Neural cell (in vitro differentiated cells): ENCODE results near the gene USP27X.

ENCODE experiments used
- EP300 ChIP-seq: fragments of 450-650 bp; conservative IDR thresholded peaks from 2 replicates; pipeline ENCODE4 v1.6.1; 2014; ENCODE audit warnings: antibody characterized with exemption, mild to moderate bottlenecking, moderate library complexity; ENCODE audit not compliant: poor library complexity, severe bottlenecking
- EZH2 ChIP-seq: fragments of 200-600, 300-800 bp; shearing (Covaris generic), sonication (generic); IDR thresholded peaks from 2 replicates; pipeline ENCODE4 v1.6.1; 2014; ENCODE audit warnings: antibody characterized with exemption, low read length, borderline replicate concordance, mild to moderate bottlenecking; ENCODE audit not compliant: insufficient read depth, poor library complexity, severe bottlenecking
- MXI1 ChIP-seq: fragments of 450-650 bp; conservative IDR thresholded peaks from 2 replicates; pipeline ENCODE4 v1.6.1; 2014; ENCODE audit warnings: antibody characterized with exemption, mild to moderate bottlenecking; ENCODE audit not compliant: poor library complexity, severe bottlenecking
- POLR2AphosphoS5 ChIP-seq: IDR thresholded peaks from 2 replicates; pipeline ENCODE4 v1.6.1; 2012
- RAD21 ChIP-seq: fragments of 450-650 bp; conservative IDR thresholded peaks from 2 replicates; pipeline ENCODE4 v1.6.1; 2014; ENCODE audit warnings: antibody characterized with exemption, mild to moderate bottlenecking, moderate library complexity
- TAF1 ChIP-seq: IDR thresholded peaks from 2 replicates; pipeline ENCODE4 v1.6.1; 2012; ENCODE audit warnings: low read depth
- TF ChIP-seq, protein P1 (sequence below): fragments of 450-650 bp; IDR thresholded peaks from 2 replicates; pipeline ENCODE4 v1.5.1; 2014; ENCODE audit warnings: antibody characterized with exemption, mild to moderate bottlenecking, moderate library complexity; ENCODE audit not compliant: poor library complexity, severe bottlenecking
- TF ChIP-seq, protein P2 (sequence below): IDR thresholded peaks from 2 replicates; pipeline ENCODE4 v1.6.1; 2012; ENCODE audit warnings: borderline replicate concordance

DNA sequence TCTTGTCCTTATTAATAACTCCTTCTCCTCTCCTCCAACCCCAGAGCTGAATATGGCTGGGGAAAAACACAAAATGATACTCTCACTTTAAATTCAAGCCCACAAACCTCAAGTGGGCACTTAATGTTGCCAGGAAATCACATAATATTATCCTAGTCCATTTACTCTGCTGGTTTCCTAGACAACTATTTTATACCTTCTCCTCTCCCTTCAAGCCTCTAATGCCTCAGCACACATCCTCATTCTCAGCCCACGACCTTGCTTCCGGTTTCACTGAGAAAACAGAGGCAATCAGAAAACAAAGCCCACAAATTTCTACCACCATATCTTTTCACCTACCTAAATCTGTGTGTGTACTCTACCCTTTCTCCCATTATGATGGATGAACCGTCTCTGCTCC lies 31.1 kb downstream of the USP27X start:
- TF ChIP-seq EP300 (no peak), MXI1 (no peak), EZH2 (no peak), TAF1 (no peak), RAD21 (no peak), POLR2AphosphoS5 (peak; percentile 15)
- TF ChIP-seq, protein P1, sequence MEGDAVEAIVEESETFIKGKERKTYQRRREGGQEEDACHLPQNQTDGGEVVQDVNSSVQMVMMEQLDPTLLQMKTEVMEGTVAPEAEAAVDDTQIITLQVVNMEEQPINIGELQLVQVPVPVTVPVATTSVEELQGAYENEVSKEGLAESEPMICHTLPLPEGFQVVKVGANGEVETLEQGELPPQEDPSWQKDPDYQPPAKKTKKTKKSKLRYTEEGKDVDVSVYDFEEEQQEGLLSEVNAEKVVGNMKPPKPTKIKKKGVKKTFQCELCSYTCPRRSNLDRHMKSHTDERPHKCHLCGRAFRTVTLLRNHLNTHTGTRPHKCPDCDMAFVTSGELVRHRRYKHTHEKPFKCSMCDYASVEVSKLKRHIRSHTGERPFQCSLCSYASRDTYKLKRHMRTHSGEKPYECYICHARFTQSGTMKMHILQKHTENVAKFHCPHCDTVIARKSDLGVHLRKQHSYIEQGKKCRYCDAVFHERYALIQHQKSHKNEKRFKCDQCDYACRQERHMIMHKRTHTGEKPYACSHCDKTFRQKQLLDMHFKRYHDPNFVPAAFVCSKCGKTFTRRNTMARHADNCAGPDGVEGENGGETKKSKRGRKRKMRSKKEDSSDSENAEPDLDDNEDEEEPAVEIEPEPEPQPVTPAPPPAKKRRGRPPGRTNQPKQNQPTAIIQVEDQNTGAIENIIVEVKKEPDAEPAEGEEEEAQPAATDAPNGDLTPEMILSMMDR: no peak
- TF ChIP-seq, protein P2, sequence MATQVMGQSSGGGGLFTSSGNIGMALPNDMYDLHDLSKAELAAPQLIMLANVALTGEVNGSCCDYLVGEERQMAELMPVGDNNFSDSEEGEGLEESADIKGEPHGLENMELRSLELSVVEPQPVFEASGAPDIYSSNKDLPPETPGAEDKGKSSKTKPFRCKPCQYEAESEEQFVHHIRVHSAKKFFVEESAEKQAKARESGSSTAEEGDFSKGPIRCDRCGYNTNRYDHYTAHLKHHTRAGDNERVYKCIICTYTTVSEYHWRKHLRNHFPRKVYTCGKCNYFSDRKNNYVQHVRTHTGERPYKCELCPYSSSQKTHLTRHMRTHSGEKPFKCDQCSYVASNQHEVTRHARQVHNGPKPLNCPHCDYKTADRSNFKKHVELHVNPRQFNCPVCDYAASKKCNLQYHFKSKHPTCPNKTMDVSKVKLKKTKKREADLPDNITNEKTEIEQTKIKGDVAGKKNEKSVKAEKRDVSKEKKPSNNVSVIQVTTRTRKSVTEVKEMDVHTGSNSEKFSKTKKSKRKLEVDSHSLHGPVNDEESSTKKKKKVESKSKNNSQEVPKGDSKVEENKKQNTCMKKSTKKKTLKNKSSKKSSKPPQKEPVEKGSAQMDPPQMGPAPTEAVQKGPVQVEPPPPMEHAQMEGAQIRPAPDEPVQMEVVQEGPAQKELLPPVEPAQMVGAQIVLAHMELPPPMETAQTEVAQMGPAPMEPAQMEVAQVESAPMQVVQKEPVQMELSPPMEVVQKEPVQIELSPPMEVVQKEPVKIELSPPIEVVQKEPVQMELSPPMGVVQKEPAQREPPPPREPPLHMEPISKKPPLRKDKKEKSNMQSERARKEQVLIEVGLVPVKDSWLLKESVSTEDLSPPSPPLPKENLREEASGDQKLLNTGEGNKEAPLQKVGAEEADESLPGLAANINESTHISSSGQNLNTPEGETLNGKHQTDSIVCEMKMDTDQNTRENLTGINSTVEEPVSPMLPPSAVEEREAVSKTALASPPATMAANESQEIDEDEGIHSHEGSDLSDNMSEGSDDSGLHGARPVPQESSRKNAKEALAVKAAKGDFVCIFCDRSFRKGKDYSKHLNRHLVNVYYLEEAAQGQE: no peak
